ENCODE data around the gene NUDT1.

Gene NUDT1

DNA sequence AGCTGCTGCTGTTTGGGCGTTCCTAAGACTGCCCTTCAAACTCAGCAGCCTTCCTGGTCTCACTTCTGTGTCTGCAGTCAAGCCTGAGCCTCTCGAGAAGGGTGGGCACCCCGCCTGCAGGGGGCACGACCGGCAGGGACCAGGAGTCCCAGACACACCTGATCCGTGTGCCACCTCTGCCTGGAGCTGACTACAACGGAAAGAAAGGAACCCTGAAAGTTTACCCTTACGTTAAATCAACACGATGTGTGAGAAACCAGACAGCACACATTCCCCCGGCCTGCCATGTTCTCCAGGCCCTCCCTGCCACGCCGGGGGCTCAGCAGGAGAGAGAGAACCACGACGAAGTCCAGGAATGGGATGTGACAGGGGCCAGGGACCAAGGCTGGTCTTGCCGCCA lies 14.3 kb upstream of the NUDT1 start:
- DNase-seq, result no peak
- Histone ChIP-seq H3K4me3 (ENCODE audit: low read depth, low read length) (no peak overlapping the region), H3K9me3 (no peaks in the 10 kb centered on the region), H3K36me3 (peaks cover 56% of the 10 kb centered on the region), H3K27me3 (no peaks in the 10 kb centered on the region), H3K4me1 (peaks cover 3% of the 10 kb centered on the region; the same call in 1 of the 2 replicates)
- TF ChIP-seq, protein P1, sequence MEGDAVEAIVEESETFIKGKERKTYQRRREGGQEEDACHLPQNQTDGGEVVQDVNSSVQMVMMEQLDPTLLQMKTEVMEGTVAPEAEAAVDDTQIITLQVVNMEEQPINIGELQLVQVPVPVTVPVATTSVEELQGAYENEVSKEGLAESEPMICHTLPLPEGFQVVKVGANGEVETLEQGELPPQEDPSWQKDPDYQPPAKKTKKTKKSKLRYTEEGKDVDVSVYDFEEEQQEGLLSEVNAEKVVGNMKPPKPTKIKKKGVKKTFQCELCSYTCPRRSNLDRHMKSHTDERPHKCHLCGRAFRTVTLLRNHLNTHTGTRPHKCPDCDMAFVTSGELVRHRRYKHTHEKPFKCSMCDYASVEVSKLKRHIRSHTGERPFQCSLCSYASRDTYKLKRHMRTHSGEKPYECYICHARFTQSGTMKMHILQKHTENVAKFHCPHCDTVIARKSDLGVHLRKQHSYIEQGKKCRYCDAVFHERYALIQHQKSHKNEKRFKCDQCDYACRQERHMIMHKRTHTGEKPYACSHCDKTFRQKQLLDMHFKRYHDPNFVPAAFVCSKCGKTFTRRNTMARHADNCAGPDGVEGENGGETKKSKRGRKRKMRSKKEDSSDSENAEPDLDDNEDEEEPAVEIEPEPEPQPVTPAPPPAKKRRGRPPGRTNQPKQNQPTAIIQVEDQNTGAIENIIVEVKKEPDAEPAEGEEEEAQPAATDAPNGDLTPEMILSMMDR (IDR thresholded peaks at IDR 0.05; ENCODE audit: low read depth, low read length), result no peak

DNA sequence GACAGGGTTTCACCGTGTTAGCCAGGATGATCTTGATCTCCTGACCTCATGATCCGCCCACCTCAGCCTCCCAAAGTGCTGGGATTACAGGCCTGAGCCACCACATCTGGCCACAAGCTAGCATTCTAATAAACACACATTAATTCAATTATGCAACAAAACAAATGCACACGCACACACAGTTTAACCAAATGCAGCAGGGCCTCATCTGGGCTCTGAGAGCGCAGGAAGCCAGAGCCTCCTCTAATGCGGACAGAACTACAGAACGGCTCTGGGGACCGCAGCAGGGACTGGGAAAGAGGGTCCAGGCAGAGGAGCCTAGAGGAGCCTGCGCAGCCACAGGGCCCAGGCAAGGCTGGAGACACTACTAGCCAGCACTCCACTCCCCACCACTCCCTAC lies 13.1 kb upstream of the NUDT1 start:
- no peaks in the 10 kb centered on the region for H3K27me3 ChIP-seq
- DNase-seq, result peak; percentile 47
- peaks cover 47% of the 10 kb centered on the region for H3K36me3 ChIP-seq
- no peak overlapping the region for H3K4me3 ChIP-seq (ENCODE audit: low read depth, low read length)
- H3K4me1 ChIP-seq, result peaks cover 3% of the 10 kb centered on the region; the same call in 1 of the 2 replicates
- H3K9me3 ChIP-seq, result no peaks in the 10 kb centered on the region
- TF ChIP-seq, protein P1 (IDR thresholded peaks at IDR 0.05; ENCODE audit: low read depth, low read length), result no peak

DNA sequence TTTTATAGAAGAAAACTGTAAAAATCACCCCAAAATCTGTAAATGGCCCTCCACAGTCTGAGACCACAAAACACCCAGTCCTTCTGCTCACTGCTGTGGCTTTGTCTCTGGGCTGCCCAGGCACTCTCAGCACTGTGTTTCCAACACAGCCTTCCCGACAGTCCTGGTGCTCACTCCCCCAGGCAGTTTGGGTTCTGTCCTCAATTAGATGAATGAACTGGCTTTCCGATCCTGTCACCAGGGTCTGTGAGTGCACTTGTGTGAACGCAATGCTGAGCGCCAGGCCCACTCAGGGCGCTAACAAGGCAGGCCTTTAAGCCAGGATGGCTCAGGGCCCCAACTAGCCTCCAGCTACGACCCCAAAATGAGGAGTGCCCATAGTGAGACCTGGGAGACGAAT lies 12.6 kb upstream of the NUDT1 start:
- no peaks in the 10 kb centered on the region for H3K27me3 ChIP-seq
- H3K9me3 ChIP-seq, result no peaks in the 10 kb centered on the region
- DNase-seq, result peak; percentile 40
- H3K4me3 ChIP-seq (ENCODE audit: low read depth, low read length), result no peak overlapping the region
- peaks cover 48% of the 10 kb centered on the region for H3K36me3 ChIP-seq
- TF ChIP-seq, protein P1 (IDR thresholded peaks at IDR 0.05; ENCODE audit: low read depth, low read length), result no peak
- H3K4me1 ChIP-seq, result peaks cover 3% of the 10 kb centered on the region; the same call in 1 of the 2 replicates

DNA sequence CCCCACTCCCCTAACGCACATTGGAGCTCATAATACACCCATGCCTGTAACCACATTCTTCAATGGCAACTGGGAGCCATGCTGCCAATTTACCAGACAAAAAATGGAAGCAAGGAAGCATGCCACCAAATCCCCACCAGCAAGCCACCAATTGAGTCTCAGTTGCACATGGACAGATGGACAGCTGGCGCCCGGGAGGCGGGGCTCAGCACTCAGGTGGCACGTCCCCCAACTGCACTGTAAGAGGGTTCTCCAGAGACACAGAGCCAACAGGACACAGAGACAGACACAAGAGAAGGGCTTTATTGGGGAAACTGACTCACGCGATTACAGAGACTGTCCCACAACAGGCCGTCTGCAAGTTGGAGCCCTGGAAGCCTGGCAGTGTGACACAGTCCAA lies 11.8 kb upstream of the NUDT1 start:
- Histone ChIP-seq H3K4me3 (ENCODE audit: low read depth, low read length) (no peak overlapping the region), H3K27me3 (no peaks in the 10 kb centered on the region), H3K36me3 (peaks cover 48% of the 10 kb centered on the region), H3K4me1 (peaks cover 3% of the 10 kb centered on the region; the same call in 1 of the 2 replicates), H3K9me3 (no peaks in the 10 kb centered on the region)
- TF ChIP-seq, protein P1 (IDR thresholded peaks at IDR 0.05; ENCODE audit: low read depth, low read length), result no peak
- no peak for DNase-seq

DNA sequence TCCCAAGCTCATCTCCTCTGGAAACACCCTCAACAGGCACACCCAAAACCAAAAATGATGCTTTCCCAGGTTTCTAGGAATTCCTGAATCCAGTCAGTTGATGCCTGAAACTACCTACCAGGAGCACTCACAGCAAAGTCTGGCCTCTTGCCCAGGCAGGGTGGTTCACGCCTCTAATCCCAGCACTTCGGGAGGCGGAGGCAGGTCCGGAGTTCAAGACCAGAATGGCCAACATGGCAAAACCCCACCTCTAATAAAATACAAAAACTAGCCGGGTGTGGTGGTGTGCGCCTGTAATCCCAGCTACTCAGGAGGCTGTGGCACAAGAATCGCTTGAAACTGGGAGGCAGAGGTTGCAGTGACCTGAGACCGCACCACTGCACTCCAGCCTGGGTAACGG lies 11.1 kb upstream of the NUDT1 start:
- no peak for DNase-seq
- Histone ChIP-seq H3K4me1 (peaks cover 3% of the 10 kb centered on the region; the same call in 1 of the 2 replicates), H3K27me3 (no peaks in the 10 kb centered on the region), H3K4me3 (ENCODE audit: low read depth, low read length) (no peak overlapping the region), H3K9me3 (no peaks in the 10 kb centered on the region), H3K36me3 (peaks cover 48% of the 10 kb centered on the region)
- TF ChIP-seq, protein P1 (IDR thresholded peaks at IDR 0.05; ENCODE audit: low read depth, low read length), result no peak

DNA sequence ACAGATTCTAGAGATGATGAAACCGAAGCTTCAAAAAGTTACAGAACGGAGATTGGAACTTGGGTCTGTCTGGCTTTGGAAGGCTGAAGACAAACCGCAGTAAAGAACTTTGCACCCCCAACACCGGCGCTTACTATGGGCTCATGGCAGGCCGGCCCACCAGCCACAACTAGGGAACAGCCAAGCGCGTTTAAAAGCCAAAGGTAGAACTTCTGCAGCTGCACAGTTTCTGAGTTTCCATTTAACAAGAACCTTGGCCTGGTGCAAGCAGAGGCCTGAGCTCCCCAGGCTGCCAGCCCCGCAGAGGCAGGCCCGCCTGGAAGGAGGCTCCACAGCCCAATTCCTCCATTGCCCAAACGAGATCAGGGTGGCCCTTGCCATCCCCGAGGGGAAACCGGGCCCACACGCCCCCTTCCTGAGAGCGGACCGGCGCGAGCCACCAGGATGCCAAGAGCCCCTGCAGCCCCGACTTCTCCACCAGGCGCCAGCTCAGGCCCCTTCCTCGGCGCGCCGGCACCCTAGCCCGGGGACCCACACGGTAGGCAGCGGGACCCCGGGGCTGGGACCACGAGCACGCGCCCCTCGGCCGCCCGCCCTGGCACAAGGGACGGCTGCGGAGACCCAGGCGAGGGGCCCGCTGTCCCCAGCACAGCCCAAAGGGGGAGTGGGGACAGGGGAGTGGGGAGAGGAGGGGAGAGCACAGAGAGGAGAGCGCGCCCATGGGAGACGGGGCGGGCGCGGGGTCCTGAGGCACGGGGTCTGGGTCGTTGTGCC lies 9.8 kb upstream of the NUDT1 start:
- H3K4me3 ChIP-seq (ENCODE audit: low read depth, low read length), result peak overlapping the region; percentile 92
- peaks cover 3% of the 10 kb centered on the region; the same call in 1 of the 2 replicates for H3K4me1 ChIP-seq
- H3K36me3 ChIP-seq, result peaks cover 41% of the 10 kb centered on the region
- DNase-seq, result peak; percentile 34
- no peaks in the 10 kb centered on the region for H3K27me3 ChIP-seq
- TF ChIP-seq, protein P1 (IDR thresholded peaks at IDR 0.05; ENCODE audit: low read depth, low read length), result no peak
- no peaks in the 10 kb centered on the region for H3K9me3 ChIP-seq
